HEK293T (cell line): ENCODE data around the gene RGCC.

Source experiments
- FOXM1 ChIP-seq: fragments of 450-650 bp; IDR thresholded peaks from 2 replicates; pipeline ENCODE4 v1.6.1; 2017; ENCODE audit warnings: mild to moderate bottlenecking, borderline replicate concordance
- HDGF ChIP-seq: fragments of 450-650 bp; IDR thresholded peaks from 2 replicates; pipeline ENCODE4 v1.6.1; 2017; ENCODE audit warnings: antibody characterized with exemption, borderline replicate concordance
- NFRKB ChIP-seq: fragments of 450-650 bp; IDR thresholded peaks from 2 replicates; pipeline ENCODE4 v1.6.1; 2016; ENCODE audit warnings: mild to moderate bottlenecking, moderate library complexity
- SUZ12 ChIP-seq: fragments of 450-650 bp; IDR thresholded peaks from 2 replicates; pipeline ENCODE4 v1.6.1; 2016; ENCODE audit warnings: mild to moderate bottlenecking
- ZNF384 ChIP-seq: fragments of 450-650 bp; IDR thresholded peaks from 2 replicates; pipeline ENCODE4 v1.6.1; 2016

GRCh38 chr13:41467425-41467945 lies 10.1 kb downstream of the RGCC start:
- TF ChIP-seq ZNF384 (no peak), NFRKB (no peak), SUZ12 (no peak), HDGF (no peak), FOXM1 (no peak)
